HepG2 (cell line): ENCODE measurements around the gene ARIH2. TPM values are rescaled to one million over a fixed set of nuclear protein-coding genes. Genes with fewer than 3 reads are reported as not detected.

Experiments used
- ELF3 ChIP-seq: IDR thresholded peaks from 2 replicates; pipeline ENCODE4 v1.6.1; 2016; ENCODE audit warnings: missing genetic modification reagents, missing compliant biosample characterization
- GLI4 ChIP-seq: sonication (generic); formaldehyde crosslinking; IDR thresholded peaks from 2 replicates; pipeline ENCODE4 v1.5.1; 2020; ENCODE audit warnings: missing genetic modification reagents, mild to moderate bottlenecking, moderate library complexity, borderline replicate concordance
- IRF2 ChIP-seq: IDR thresholded peaks from 2 replicates; pipeline ENCODE4 v1.6.1; 2018; ENCODE audit warnings: missing genetic modification reagents, missing compliant biosample characterization
- MEIS1 ChIP-seq: sonication (generic); formaldehyde crosslinking; IDR thresholded peaks from 2 replicates; pipeline ENCODE4 v1.9.0; 2021; ENCODE audit warnings: mild to moderate bottlenecking, missing genetic modification reagents, moderate library complexity, borderline replicate concordance
- MEIS2 ChIP-seq: sonication (generic); formaldehyde crosslinking; IDR thresholded peaks from 2 replicates; pipeline ENCODE4 v1.9.0; 2021; ENCODE audit warnings: mild to moderate bottlenecking, missing genetic modification reagents
- NBN ChIP-seq: fragments of 450-650 bp; conservative IDR thresholded peaks from 2 replicates; pipeline ENCODE4 v1.6.1; 2017
- NR2F6 ChIP-seq, 2 experiments: IDR thresholded peaks; 2 replicates each; pipeline ENCODE4 v1.6.1; 2016; ENCODE audit warnings: antibody characterized with exemption in 1 of 2, mild to moderate bottlenecking in 1 of 2
- RBAK ChIP-seq: sonication (generic); formaldehyde crosslinking; IDR thresholded peaks from 2 replicates; pipeline ENCODE4 v1.5.1; 2020; ENCODE audit warnings: mild to moderate bottlenecking, missing genetic modification reagents
- STAG1 ChIP-seq: sonication (generic); formaldehyde crosslinking; IDR thresholded peaks from 2 replicates; pipeline ENCODE4 v1.4.0; 2020; ENCODE audit warnings: missing genetic modification reagents
- ZBTB1 ChIP-seq: sonication (generic); formaldehyde crosslinking; IDR thresholded peaks from 2 replicates; pipeline ENCODE4 v1.4.0; 2020; ENCODE audit warnings: missing genetic modification reagents, borderline replicate concordance
- ZBTB38 ChIP-seq: sonication (generic); formaldehyde crosslinking; IDR thresholded peaks from 2 replicates; pipeline ENCODE4 v1.5.1; 2020; ENCODE audit warnings: mild to moderate bottlenecking, missing genetic modification reagents
- ZFP41 ChIP-seq: sonication (generic); formaldehyde crosslinking; IDR thresholded peaks from 2 replicates; pipeline ENCODE4 v1.4.0; 2020; ENCODE audit warnings: mild to moderate bottlenecking, missing genetic modification reagents, borderline replicate concordance
- ZNF138 ChIP-seq: sonication (generic); formaldehyde crosslinking; IDR thresholded peaks from 2 replicates; pipeline ENCODE4 v1.5.0; 2020; ENCODE audit warnings: mild to moderate bottlenecking, low read depth, missing genetic modification reagents
- ZNF430 ChIP-seq: sonication (generic); formaldehyde crosslinking; IDR thresholded peaks from 2 replicates; pipeline ENCODE4 v1.9.0; 2021; ENCODE audit warnings: mild to moderate bottlenecking, missing genetic modification reagents
- ZNF546 ChIP-seq: sonication (generic); formaldehyde crosslinking; conservative IDR thresholded peaks from 2 replicates; pipeline ENCODE4 v1.8.1; 2023; ENCODE audit warnings: mild to moderate bottlenecking, missing genetic modification reagents
- ZNF75D ChIP-seq: sonication (generic); formaldehyde crosslinking; IDR thresholded peaks from 2 replicates; pipeline ENCODE4 v1.8.1; 2023; ENCODE audit warnings: missing genetic modification reagents, mild to moderate bottlenecking, borderline replicate concordance
- ZNF850 ChIP-seq: sonication (generic); formaldehyde crosslinking; conservative IDR thresholded peaks from 2 replicates; pipeline ENCODE4 v1.9.0; 2021; ENCODE audit warnings: mild to moderate bottlenecking, missing genetic modification reagents
- polyA plus RNA-seq, 8 experiments: library from polyadenylated mRNA; depleted of rRNA in 3 of 8; stranded (reverse) in 7 of 8; unstranded in 1 of 8; fragments of >200 nt; fragmentation: Illumina TruSeq in 4 of 8; extraction: Trizol in 4 of 8; gene quantifications; 2 replicates each; pipeline versions ENCODE4 v1.2.1 to v1.2.3, GENCODE V29; 2011 to 2016; ENCODE audit warnings: low read depth in 4 of 8, missing spikeins in 1 of 8, mixed read lengths in 1 of 8; ENCODE audit not compliant: insufficient read depth in 1 of 8
- total RNA-seq, 5 experiments: library from RNA; depleted of rRNA; stranded (reverse); fragments of >200 nt; fragmentation: Illumina TruSeq; extraction: Trizol; gene quantifications; 2 replicates each; pipeline ENCODE4 v1.2.3, GENCODE V29; 2016; ENCODE audit warnings: low read depth in 1 of 5
- TF ChIP-seq, protein P1 (sequence below): sonication (generic); formaldehyde crosslinking; IDR thresholded peaks from 2 replicates; pipeline ENCODE4 v1.5.0; 2020; ENCODE audit warnings: missing genetic modification reagents
- TF ChIP-seq, protein P2 (sequence below), 2 experiments: sonication (generic) in 1 of 2; formaldehyde crosslinking in 1 of 2; IDR thresholded peaks; 2 replicates each; pipeline versions ENCODE4 v1.6.1 to v1.9.0; 2014 to 2022; ENCODE audit warnings: antibody characterized with exemption in 1 of 2, borderline replicate concordance in 1 of 2, inconsistent platforms in 1 of 2, low read depth in 1 of 2, missing genetic modification reagents in 1 of 2
- TF ChIP-seq, protein P3 (sequence below): sonication (generic); formaldehyde crosslinking; IDR thresholded peaks from 2 replicates; pipeline ENCODE4 v1.9.0; 2022; ENCODE audit warnings: low read depth, missing genetic modification reagents
- TF ChIP-seq, protein P4 (sequence below): sonication (generic); IDR thresholded peaks from 2 replicates; pipeline ENCODE4 v1.6.1; 2016; ENCODE audit warnings: low read depth, borderline replicate concordance

Gene ARIH2
- total and polyA plus RNA-seq, 2 of the 13 experiments (the other 11 are each of a cell fraction or from before 2014, with no cell fraction given) = 64.8 to 83.3 TPM

DNA sequence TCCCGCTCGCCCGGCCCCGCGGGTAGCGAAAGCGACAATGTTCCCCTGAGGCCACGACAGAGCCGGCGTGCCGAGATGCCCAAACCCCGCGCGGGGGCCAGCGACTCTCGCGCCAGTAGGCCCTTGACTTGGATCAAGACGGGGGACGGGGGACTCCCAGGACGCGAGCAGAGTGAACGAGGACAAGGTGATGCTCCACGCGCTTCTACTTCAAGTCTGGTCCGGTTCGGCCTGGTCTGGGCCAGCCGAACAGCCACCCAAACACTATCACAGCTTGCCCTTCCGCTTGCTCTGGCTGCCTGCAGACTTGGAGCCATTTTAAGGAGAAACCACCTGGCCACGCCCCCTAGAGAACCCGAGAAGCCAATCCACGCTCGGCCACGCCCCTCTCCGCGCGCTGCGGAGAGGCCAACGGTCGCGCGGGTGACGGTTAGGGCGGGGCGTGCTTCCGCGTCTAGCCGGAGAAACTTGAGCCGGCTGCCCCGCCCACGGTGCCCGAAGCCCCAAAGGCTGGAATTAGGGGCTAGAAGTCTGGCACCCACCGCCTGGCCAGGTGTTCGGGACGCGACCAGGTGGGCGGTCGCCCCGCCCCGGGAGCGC is 102.7 kb downstream of the ARIH2 start (continued):
- TF ChIP-seq, protein P1, sequence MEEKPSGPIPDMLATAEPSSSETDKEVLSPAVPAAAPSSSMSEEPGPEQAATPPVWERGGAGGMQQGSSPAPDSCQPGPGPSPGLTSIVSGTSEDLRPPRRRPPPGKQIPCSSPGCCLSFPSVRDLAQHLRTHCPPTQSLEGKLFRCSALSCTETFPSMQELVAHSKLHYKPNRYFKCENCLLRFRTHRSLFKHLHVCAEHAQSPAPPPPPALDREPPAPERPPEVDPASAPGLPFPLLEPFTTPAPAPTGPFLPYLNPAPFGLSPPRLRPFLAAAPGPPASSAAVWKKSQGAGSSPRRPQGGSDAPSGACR = no peak; the same call in 1 of the 2 replicates
- TF ChIP-seq ZBTB1 (no peak), ZFP41 (CRISPR knock-in tag) (no peak), GLI4 (CRISPR knock-in tag) (no peak), RBAK (CRISPR knock-in tag) (no peak), MEIS2 (CRISPR knock-in tag) (no peak), ELF3 (CRISPR knock-in tag) (peak; percentile 70; the same call in 1 of the 2 replicates), ZBTB38 (CRISPR knock-in tag) (peak; percentile 46; the same call in 1 of the 2 replicates), ZNF430 (CRISPR knock-in tag) (peak; percentile 68), MEIS1 (CRISPR knock-in tag) (peak; percentile 65; the same call in 1 of the 2 replicates), NBN (no peak), STAG1 (CRISPR knock-in tag) (no peak), ZNF75D (CRISPR knock-in tag) (no peak), ZNF138 (CRISPR knock-in tag) (no peak), NR2F6 (IDR thresholded peaks at IDR 0.05) (no peak), NR2F6 (CRISPR knock-in tag; IDR thresholded peaks at IDR 0.05) (no peak; the same call in 1 of the 2 replicates), ZNF546 (CRISPR knock-in tag) (no peak), ZNF850 (CRISPR knock-in tag) (peak; percentile 94), IRF2 (peak; percentile 80)
- TF ChIP-seq, protein P2, sequence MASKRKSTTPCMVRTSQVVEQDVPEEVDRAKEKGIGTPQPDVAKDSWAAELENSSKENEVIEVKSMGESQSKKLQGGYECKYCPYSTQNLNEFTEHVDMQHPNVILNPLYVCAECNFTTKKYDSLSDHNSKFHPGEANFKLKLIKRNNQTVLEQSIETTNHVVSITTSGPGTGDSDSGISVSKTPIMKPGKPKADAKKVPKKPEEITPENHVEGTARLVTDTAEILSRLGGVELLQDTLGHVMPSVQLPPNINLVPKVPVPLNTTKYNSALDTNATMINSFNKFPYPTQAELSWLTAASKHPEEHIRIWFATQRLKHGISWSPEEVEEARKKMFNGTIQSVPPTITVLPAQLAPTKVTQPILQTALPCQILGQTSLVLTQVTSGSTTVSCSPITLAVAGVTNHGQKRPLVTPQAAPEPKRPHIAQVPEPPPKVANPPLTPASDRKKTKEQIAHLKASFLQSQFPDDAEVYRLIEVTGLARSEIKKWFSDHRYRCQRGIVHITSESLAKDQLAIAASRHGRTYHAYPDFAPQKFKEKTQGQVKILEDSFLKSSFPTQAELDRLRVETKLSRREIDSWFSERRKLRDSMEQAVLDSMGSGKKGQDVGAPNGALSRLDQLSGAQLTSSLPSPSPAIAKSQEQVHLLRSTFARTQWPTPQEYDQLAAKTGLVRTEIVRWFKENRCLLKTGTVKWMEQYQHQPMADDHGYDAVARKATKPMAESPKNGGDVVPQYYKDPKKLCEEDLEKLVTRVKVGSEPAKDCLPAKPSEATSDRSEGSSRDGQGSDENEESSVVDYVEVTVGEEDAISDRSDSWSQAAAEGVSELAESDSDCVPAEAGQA (IDR thresholded peaks at IDR 0.05; ENCODE audit: low read depth) = peak; percentile 53; the same call in 1 of the 2 replicates
- TF ChIP-seq, protein P2 (CRISPR knock-in tag; IDR thresholded peaks at IDR 0.05; ENCODE audit: borderline replicate concordance) = no peak; the same call in 1 of the 2 replicates
- TF ChIP-seq, protein P3, sequence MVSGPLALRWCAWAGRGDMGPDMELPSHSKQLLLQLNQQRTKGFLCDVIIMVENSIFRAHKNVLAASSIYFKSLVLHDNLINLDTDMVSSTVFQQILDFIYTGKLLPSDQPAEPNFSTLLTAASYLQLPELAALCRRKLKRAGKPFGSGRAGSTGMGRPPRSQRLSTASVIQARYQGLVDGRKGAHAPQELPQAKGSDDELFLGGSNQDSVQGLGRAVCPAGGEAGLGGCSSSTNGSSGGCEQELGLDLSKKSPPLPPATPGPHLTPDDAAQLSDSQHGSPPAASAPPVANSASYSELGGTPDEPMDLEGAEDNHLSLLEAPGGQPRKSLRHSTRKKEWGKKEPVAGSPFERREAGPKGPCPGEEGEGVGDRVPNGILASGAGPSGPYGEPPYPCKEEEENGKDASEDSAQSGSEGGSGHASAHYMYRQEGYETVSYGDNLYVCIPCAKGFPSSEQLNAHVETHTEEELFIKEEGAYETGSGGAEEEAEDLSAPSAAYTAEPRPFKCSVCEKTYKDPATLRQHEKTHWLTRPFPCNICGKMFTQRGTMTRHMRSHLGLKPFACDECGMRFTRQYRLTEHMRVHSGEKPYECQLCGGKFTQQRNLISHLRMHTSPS = no peak
- TF ChIP-seq, protein P4, sequence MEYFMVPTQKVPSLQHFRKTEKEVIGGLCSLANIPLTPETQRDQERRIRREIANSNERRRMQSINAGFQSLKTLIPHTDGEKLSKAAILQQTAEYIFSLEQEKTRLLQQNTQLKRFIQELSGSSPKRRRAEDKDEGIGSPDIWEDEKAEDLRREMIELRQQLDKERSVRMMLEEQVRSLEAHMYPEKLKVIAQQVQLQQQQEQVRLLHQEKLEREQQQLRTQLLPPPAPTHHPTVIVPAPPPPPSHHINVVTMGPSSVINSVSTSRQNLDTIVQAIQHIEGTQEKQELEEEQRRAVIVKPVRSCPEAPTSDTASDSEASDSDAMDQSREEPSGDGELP = no peak
